ENCODE results near the gene S100A16.

- no peak for TF ChIP-seq POLR2A (IDR thresholded peaks at IDR 0.05; ENCODE audit: low read depth)
- no peak for TF ChIP-seq CTCF (IDR thresholded peaks at IDR 0.05)
- no peak for TF ChIP-seq EP300 (IDR thresholded peaks at IDR 0.05)
Measured at GRCh38 chr1:153659656-153660055, 46.7 kb upstream of the S100A16 start.
